HUES6 (cell line): ENCODE results near the gene TMEM120B.

Source experiments
- H3K27ac ChIP-seq: 2 replicates; pipeline ENCODE4 v1.7.0; 2013; ENCODE audit warnings: low read depth, mild to moderate bottlenecking, low read length, inconsistent platforms
- H3K27me3 ChIP-seq: 2 replicates; pipeline ENCODE4 v1.6.1; 2013; ENCODE audit warnings: low read length; ENCODE audit not compliant: control insufficient read depth, insufficient read depth
- H3K36me3 ChIP-seq: 2 replicates; pipeline ENCODE4 v1.6.1; 2013; ENCODE audit warnings: low read length; ENCODE audit not compliant: control insufficient read depth, insufficient read depth
- H3K4me1 ChIP-seq: 2 replicates; pipeline ENCODE4 v1.6.1; 2013; ENCODE audit warnings: low read length; ENCODE audit not compliant: control insufficient read depth, insufficient read depth
- H3K4me3 ChIP-seq: 2 replicates; pipeline ENCODE4 v1.5.1; 2013; ENCODE audit warnings: low read depth, low read length
- H3K9ac ChIP-seq: one replicate; pipeline ENCODE4 v1.6.1; 2013; ENCODE audit warnings: mild to moderate bottlenecking, low read length
- H3K9me3 ChIP-seq: 2 replicates; pipeline ENCODE4 v1.6.1; 2013; ENCODE audit warnings: low read depth, low read length; ENCODE audit not compliant: control insufficient read depth, insufficient read depth

The TMEM120B gene

DNA sequence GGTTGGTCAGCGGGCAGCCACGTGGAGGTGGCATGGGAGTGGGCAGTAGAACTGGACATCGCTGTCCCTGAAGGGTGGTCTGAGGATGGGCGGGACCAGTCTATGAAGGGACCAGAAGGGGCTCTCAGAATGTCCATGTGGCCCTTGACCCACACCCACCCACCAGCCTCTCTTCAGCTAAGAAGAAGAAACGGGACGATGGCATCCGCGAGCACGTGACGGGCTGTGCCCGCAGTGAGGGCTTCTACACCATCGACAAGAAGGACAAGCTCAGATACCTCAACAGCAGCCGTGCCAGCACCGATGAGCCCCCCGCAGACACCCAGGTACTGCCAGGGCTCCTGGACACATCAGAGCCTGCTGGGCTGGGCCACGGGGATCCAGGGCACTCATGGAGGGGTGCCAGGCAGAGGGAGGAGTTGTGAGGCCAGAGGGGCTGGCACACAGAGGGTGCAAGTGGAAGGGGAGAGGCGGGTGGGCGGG is 112.5 kb downstream of the TMEM120B start:
- Histone ChIP-seq H3K27ac (no peak overlapping the region), H3K36me3 (peaks cover 72% of the 10 kb centered on the region), H3K4me3 (no peak overlapping the region), H3K4me1 (no peaks in the 10 kb centered on the region), H3K27me3 (no peaks in the 10 kb centered on the region), H3K9me3 (no peaks in the 10 kb centered on the region), H3K9ac (no peak overlapping the region)

- Histone ChIP-seq H3K4me3 (no peak overlapping the region), H3K9ac (no peak overlapping the region), H3K36me3 (peaks cover 72% of the 10 kb centered on the region), H3K4me1 (no peaks in the 10 kb centered on the region), H3K9me3 (no peaks in the 10 kb centered on the region), H3K27ac (no peak overlapping the region), H3K27me3 (no peaks in the 10 kb centered on the region)
Observed at GRCh38 chr12:121826318-121827150, 114.0 kb downstream of the TMEM120B start.

DNA sequence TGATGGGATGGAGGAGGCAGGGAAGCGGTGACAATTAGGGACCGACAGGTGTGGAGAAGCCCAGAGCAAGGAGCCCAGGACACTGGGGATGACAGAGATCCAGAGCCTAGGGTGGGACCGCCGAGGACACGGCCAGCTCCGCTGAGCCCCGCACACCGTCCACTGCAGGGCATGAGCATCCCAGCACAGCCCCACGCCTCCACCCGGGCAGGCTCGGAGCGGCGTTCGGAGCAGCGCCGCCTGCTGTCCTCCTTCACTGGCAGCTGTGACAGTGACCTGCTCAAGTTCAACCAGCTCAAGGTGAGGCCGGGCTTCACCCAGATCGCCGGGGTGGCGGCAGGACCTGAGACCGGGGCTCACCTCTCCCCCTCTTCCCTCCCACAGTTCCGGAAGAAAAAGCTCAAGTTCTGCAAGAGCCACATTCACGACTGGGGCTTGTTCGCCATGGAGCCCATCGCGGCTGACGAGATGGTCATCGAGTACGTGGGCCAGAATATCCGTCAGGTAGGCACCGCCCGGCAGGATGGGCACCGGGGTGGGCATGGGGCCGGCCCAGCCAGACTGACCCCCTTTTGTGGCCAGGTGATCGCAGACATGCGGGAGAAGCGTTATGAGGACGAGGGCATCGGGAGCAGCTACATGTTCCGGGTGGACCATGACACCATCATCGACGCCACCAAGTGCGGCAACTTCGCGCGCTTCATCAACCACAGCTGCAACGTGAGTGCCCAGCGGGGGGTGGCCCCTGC is 115.0 kb downstream of the TMEM120B start:
- no peaks in the 10 kb centered on the region for H3K4me1 ChIP-seq
- no peaks in the 10 kb centered on the region for H3K9me3 ChIP-seq
- no peak overlapping the region for H3K4me3 ChIP-seq
- H3K36me3 ChIP-seq: peaks cover 72% of the 10 kb centered on the region
- no peaks in the 10 kb centered on the region for H3K27me3 ChIP-seq
- no peak overlapping the region for H3K9ac ChIP-seq
- H3K27ac ChIP-seq: no peak overlapping the region

DNA sequence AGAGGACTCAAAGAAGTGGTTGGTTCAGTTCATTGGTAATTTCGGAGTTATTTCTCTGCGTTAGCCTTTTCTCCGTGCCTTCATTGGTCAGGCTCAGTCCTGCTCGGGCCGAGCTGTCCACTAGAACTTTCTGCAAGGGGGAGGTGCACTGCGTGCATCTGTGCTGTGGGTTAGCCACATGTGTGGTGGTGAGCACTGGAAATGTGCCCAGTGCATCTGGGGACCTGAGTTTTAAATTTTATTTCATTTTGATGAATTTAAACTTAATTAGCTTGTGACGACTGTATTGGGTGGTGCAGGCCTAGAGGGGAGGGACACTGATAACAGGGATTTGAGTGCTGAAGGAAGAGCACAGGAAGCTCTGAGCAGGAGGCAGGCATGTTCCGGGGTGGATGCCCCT is 115.8 kb downstream of the TMEM120B start:
- Histone ChIP-seq H3K27me3 (no peaks in the 10 kb centered on the region), H3K4me1 (no peaks in the 10 kb centered on the region), H3K4me3 (no peak overlapping the region), H3K27ac (no peak overlapping the region), H3K9ac (no peak overlapping the region), H3K9me3 (no peaks in the 10 kb centered on the region), H3K36me3 (peaks cover 67% of the 10 kb centered on the region)

DNA sequence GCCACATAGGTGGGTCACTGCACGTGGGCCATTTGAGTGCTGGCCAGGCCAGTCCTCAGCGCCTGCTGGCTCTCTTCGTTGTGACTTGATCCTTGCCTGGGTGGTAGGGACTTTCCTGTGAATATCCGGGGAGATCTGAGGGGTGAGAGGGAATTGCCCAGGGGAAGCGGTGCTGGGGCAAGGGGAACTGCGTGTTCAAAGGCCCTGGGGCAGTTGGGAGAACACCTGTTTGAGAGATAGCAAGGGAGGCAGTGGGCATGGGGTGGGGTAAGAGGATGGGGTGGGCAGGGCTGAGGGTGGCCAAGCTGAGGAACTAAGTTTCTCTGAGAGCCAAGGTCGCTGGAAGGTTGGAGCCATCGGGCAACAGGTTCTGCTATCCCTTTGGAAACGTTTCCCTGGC is 116.3 kb downstream of the TMEM120B start:
- H3K27ac ChIP-seq: no peak overlapping the region
- H3K9ac ChIP-seq: no peak overlapping the region
- no peak overlapping the region for H3K4me3 ChIP-seq
- H3K4me1 ChIP-seq: no peaks in the 10 kb centered on the region
- H3K27me3 ChIP-seq: no peaks in the 10 kb centered on the region
- H3K36me3 ChIP-seq: peaks cover 62% of the 10 kb centered on the region
- H3K9me3 ChIP-seq: no peaks in the 10 kb centered on the region

GRCh38 chr12:121829250-121829918 is 116.8 kb downstream of the TMEM120B start:
- H3K36me3 ChIP-seq: peaks cover 58% of the 10 kb centered on the region
- H3K9ac ChIP-seq: no peak overlapping the region
- H3K27ac ChIP-seq: no peak overlapping the region
- no peak overlapping the region for H3K4me3 ChIP-seq
- no peaks in the 10 kb centered on the region for H3K4me1 ChIP-seq
- no peaks in the 10 kb centered on the region for H3K9me3 ChIP-seq
- no peaks in the 10 kb centered on the region for H3K27me3 ChIP-seq

- Histone ChIP-seq H3K27me3 (no peaks in the 10 kb centered on the region), H3K9ac (no peak overlapping the region), H3K4me1 (no peaks in the 10 kb centered on the region), H3K4me3 (no peak overlapping the region), H3K9me3 (no peaks in the 10 kb centered on the region), H3K36me3 (peaks cover 58% of the 10 kb centered on the region), H3K27ac (no peak overlapping the region)
Observed at GRCh38 chr12:121830134-121830533, 117.6 kb downstream of the TMEM120B start.

GRCh38 chr12:121830588-121831265 is 118.2 kb downstream of the TMEM120B start:
- peaks cover 58% of the 10 kb centered on the region for H3K36me3 ChIP-seq
- H3K9ac ChIP-seq: no peak overlapping the region
- no peaks in the 10 kb centered on the region for H3K9me3 ChIP-seq
- H3K4me3 ChIP-seq: no peak overlapping the region
- H3K27me3 ChIP-seq: no peaks in the 10 kb centered on the region
- no peak overlapping the region for H3K27ac ChIP-seq
- H3K4me1 ChIP-seq: no peaks in the 10 kb centered on the region
